ENCODE measurements around the gene ANKRD18A.

Gene ANKRD18A

GRCh38 chr9:38527503-38527902 lies 92.9 kb downstream of the ANKRD18A start:
- DNase-seq, result no peak

- DNase-seq, result no peak
Measured at GRCh38 chr9:38526591-38526990, 93.8 kb downstream of the ANKRD18A start.

- DNase-seq, result no peak
Measured at GRCh38 chr9:38523121-38523520, 97.3 kb downstream of the ANKRD18A start.

GRCh38 chr9:38521762-38522161 lies 98.6 kb downstream of the ANKRD18A start:
- DNase-seq, result no peak

Measured in NCI-H345 (cell line).